Sigmoid colon (tissue), 7 donors: ENCODE measurements around the gene KCNH4. TPM values are rescaled to one million over a fixed set of nuclear protein-coding genes. Genes with fewer than 3 reads are reported as not detected.
A peak's percentile ranks its signal among the peaks of the same experiment; 100 is the strongest.

Experiments
- DNase-seq: peaks from one replicate; pipeline ENCODE4 v3.0.0-alpha.2; 2019
- H3K27ac ChIP-seq, 4 donors: fragments of 200-600 bp; sonication (generic); one replicate each; pipeline ENCODE4 v1.5.1; 2016 to 2019; ENCODE audit warnings: mild to moderate bottlenecking in 1 of 4
- H3K27me3 ChIP-seq, 3 donors: fragments of 200-600 bp; sonication (generic); one replicate each; pipeline ENCODE4 v1.5.1; 2019; ENCODE audit warnings: mild to moderate bottlenecking in 1 of 3
- H3K36me3 ChIP-seq, 4 donors: fragments of 200-600 bp; sonication (generic); one replicate each; pipeline ENCODE4 v1.5.1; 2016 to 2019
- H3K4me1 ChIP-seq, 4 donors: fragments of 200-600 bp; sonication (generic); one replicate each; pipeline ENCODE4 v1.5.1; 2017 to 2019
- H3K4me3 ChIP-seq, 4 donors: fragments of 200-600 bp; sonication (generic); one replicate each; pipeline ENCODE4 v1.5.1; 2017 to 2019; ENCODE audit warnings: mild to moderate bottlenecking in 2 of 4, moderate library complexity in 1 of 4
- H3K9me3 ChIP-seq, 4 donors: fragments of 200-600 bp in 3 of 4; sonication (generic) in 3 of 4; one replicate each; pipeline versions ENCODE4 v1.5.1 to v1.6.1; 2013 to 2019
- CTCF ChIP-seq, 4 experiments: fragments of 450-650 bp in 3 of 4; fragments of 200-600 bp in 1 of 4; IDR thresholded peaks; one replicate each; pipeline ENCODE4 v1.5.1; 2016 to 2019; ENCODE audit warnings: antibody characterized with exemption in 4 of 4, mild to moderate bottlenecking in 3 of 4, moderate library complexity in 2 of 4
- EP300 ChIP-seq, 4 donors: sonication (generic); formaldehyde crosslinking; IDR thresholded peaks; one replicate each; pipeline ENCODE4 v1.6.1; 2017; ENCODE audit warnings: antibody characterized with exemption in 4 of 4
- POLR2A ChIP-seq, 2 donors: fragments of 450-650 bp; IDR thresholded peaks; one replicate each; pipeline ENCODE4 v1.6.1; 2016; ENCODE audit warnings: antibody characterized with exemption in 2 of 2, mild to moderate bottlenecking in 2 of 2, moderate library complexity in 2 of 2
- POLR2AphosphoS5 ChIP-seq, 4 donors: sonication (generic); formaldehyde crosslinking; IDR thresholded peaks; one replicate each; pipeline ENCODE4 v1.6.1; 2017; ENCODE audit warnings: antibody characterized with exemption in 4 of 4
- WGBS, 2 donors: extraction: QIAGEN DNeasy Blood & Tissue Kit; methylation state at CpG; one replicate each; pipeline ENCODE4 v1.1.7; 2013; 5-methylcytosine and 5-hydroxymethylcytosine counted together
- intact Hi-C: fragments of 100-400 bp; cut with DNase I; formaldehyde crosslinking; loops from one replicate; pipeline ENCODE4 v1.15.1; 2023
- polyA plus RNA-seq, 3 donors: library from polyadenylated mRNA; stranded (reverse); fragments of 200-250 nt; gene quantifications; one replicate each; pipeline ENCODE4 v1.2.3, GENCODE V29; 2013
- total RNA-seq, 4 donors: library from RNA; depleted of rRNA; stranded (reverse); fragments of >200 nt; gene quantifications; one replicate each; pipeline ENCODE4 v1.1.0, GENCODE V29; 2016
- donor health status: healthy with polysubstance abuse.
- donor health status: Bipolar disorder and iron deficiency.
- donor health status: healthy.

Gene KCNH4
- total and polyA plus RNA-seq, 7 donors: 0.25 TPM; not detected in 6

GRCh38 chr17:42107124-42107523 lies 73.8 kb downstream of the KCNH4 start:
- Histone ChIP-seq H3K36me3 (peaks cover 0 to 24% (median 6%) of the 10 kb centered on the region in 4 donors), H3K27me3 (no peaks in the 10 kb centered on the region), H3K4me1 (peaks cover 0 to 22% (median 17%) of the 10 kb centered on the region in 4 donors), H3K27ac (no peak overlapping the region), H3K4me3 (peak overlapping the region in 2 of 4 donors; percentile 29), H3K9me3 (no peaks in the 10 kb centered on the region)
- WGBS, 2 donors: 66% methylated on average over 6 of the region's 6 CpGs
- intact Hi-C loops: no loop called here
- no peak for TF ChIP-seq POLR2AphosphoS5 (IDR thresholded peaks at IDR 0.05)
- no peak for TF ChIP-seq POLR2A (IDR thresholded peaks at IDR 0.05)
- TF ChIP-seq EP300 (IDR thresholded peaks at IDR 0.05): no peak
- TF ChIP-seq CTCF (IDR thresholded peaks at IDR 0.05): no peak
- DNase-seq: no peak

Other genes with a start within 250 kb of the KCNH4 start
- 10 to 100 TPM; 52.0 to 71.3 (median 65.2) TPM for gene CNP, start 214.3 kb downstream of the KCNH4 start, total RNA-seq
- 10 to 100 TPM; 24.0 to 48.0 (median 25.2) TPM for gene CNP, start 214.3 kb downstream of the KCNH4 start, polyA plus RNA-seq
- 10 to 100 TPM; 46.7 to 57.1 (median 49.6) TPM for gene DNAJC7, start 163.7 kb downstream of the KCNH4 start, total RNA-seq
- gene DNAJC7, start 163.7 kb downstream of the KCNH4 start, polyA plus RNA-seq: 10 to 100 TPM; 90.1 to 91.6 (median 90.1) TPM
- gene NKIRAS2, start 161.1 kb downstream of the KCNH4 start, total RNA-seq: 10 to 100 TPM; 28.5 to 35.4 (median 30.8) TPM
- 10 to 100 TPM; 32.6 to 34.8 (median 34.2) TPM for gene NKIRAS2, start 161.1 kb downstream of the KCNH4 start, polyA plus RNA-seq
- gene C17orf113, start 130.5 kb downstream of the KCNH4 start, total RNA-seq: under 1 TPM; 0.27 to 0.71 (median 0.39) TPM
- under 1 TPM; 0.23 to 0.66 (median 0.60) TPM for gene C17orf113, start 130.5 kb downstream of the KCNH4 start, polyA plus RNA-seq
- under 1 TPM in 1 of 4 donors, not detected in 3; 0.33 TPM for gene ZNF385C, start 82.7 kb downstream of the KCNH4 start, total RNA-seq
- under 1 TPM in 2 of 3 donors, not detected in 1; 0.42 to 0.60 TPM for gene ZNF385C, start 82.7 kb downstream of the KCNH4 start, polyA plus RNA-seq
- gene DHX58, start 68.4 kb downstream of the KCNH4 start, total RNA-seq: 10 to 100 TPM in 3 of 4 donors, 1 to 10 TPM in 1; 8.9 to 16.3 (median 14.6) TPM
- 10 to 100 TPM in 1 of 3 donors, 1 to 10 TPM in 2; 4.4 to 19.0 (median 6.6) TPM for gene DHX58, start 68.4 kb downstream of the KCNH4 start, polyA plus RNA-seq
- 10 to 100 TPM; 20.0 to 95.8 (median 26.0) TPM for gene KAT2A, start 59.8 kb downstream of the KCNH4 start, total RNA-seq
- 10 to 100 TPM in 1 of 3 donors, 1 to 10 TPM in 2; 6.9 to 45.2 (median 9.6) TPM for gene KAT2A, start 59.8 kb downstream of the KCNH4 start, polyA plus RNA-seq
- gene HSPB9, start 58.3 kb downstream of the KCNH4 start, total RNA-seq: under 1 TPM in 3 of 4 donors, not detected in 1; 0.27 to 0.83 (median 0.49) TPM
- gene HSPB9, start 58.3 kb downstream of the KCNH4 start, polyA plus RNA-seq: under 1 TPM in 1 of 3 donors, not detected in 2; 0.10 TPM
- gene RAB5C, start 26.2 kb downstream of the KCNH4 start, total RNA-seq: 100 to 1,000 TPM in 2 of 4 donors, 10 to 100 TPM in 2; 75.9 to 104 (median 93.1) TPM
- 100 to 1,000 TPM; 182 to 303 (median 213) TPM for gene RAB5C, start 26.2 kb downstream of the KCNH4 start, polyA plus RNA-seq
- not detected for gene HCRT, start 4.3 kb upstream of the KCNH4 start, total RNA-seq
- not detected for gene HCRT, start 4.3 kb upstream of the KCNH4 start, polyA plus RNA-seq
- 10 to 100 TPM; 32.1 to 76.0 (median 42.4) TPM for gene GHDC, start 13.4 kb upstream of the KCNH4 start, total RNA-seq
- gene GHDC, start 13.4 kb upstream of the KCNH4 start, polyA plus RNA-seq: 10 to 100 TPM in 1 of 3 donors, 1 to 10 TPM in 2; 5.8 to 25.8 (median 7.2) TPM
- 100 to 1,000 TPM in 1 of 4 donors, 10 to 100 TPM in 3; 93.5 to 117 (median 98.4) TPM for gene STAT5B, start 95.2 kb upstream of the KCNH4 start, total RNA-seq
- gene STAT5B, start 95.2 kb upstream of the KCNH4 start, polyA plus RNA-seq: 10 to 100 TPM; 11.3 to 37.5 (median 13.2) TPM
- gene STAT5A, start 107.4 kb upstream of the KCNH4 start, total RNA-seq: 10 to 100 TPM; 57.2 to 91.0 (median 80.8) TPM
- 10 to 100 TPM in 2 of 3 donors, 1 to 10 TPM in 1; 7.4 to 39.2 (median 13.2) TPM for gene STAT5A, start 107.4 kb upstream of the KCNH4 start, polyA plus RNA-seq
- gene STAT3, start 207.3 kb upstream of the KCNH4 start, total RNA-seq: 100 to 1,000 TPM in 3 of 4 donors, 10 to 100 TPM in 1; 87.4 to 230 (median 129) TPM
- gene STAT3, start 207.3 kb upstream of the KCNH4 start, polyA plus RNA-seq: 100 to 1,000 TPM in 1 of 3 donors, 10 to 100 TPM in 2; 43.8 to 135 (median 55.7) TPM
- 100 to 1,000 TPM; 231 to 519 (median 409) TPM for gene CAVIN1, start 242.1 kb upstream of the KCNH4 start, total RNA-seq
- 10 to 100 TPM; 11.8 to 88.9 (median 50.1) TPM for gene CAVIN1, start 242.1 kb upstream of the KCNH4 start, polyA plus RNA-seq